CD4-positive, alpha-beta T cell treated with Interferon alpha-2 for 1 hour (primary cell): ENCODE results near the gene PRRT1.
"Not testable (repeated sequence)": the region's sequence is repeated elsewhere in the genome, so short reads cannot be mapped to it uniquely, and the experiment has no call there.

Experiments
- DNase-seq, 2 donors: peaks; one replicate each; pipeline ENCODE4 v3.0.0-alpha.2; 2020 to 2022

PRRT1 gene

GRCh38 chr6:32187725-32188380 is 36.1 kb upstream of the PRRT1 start:
- not testable (repeated sequence) for DNase-seq

GRCh38 chr6:32187009-32187709 is 35.4 kb upstream of the PRRT1 start:
- no peak for DNase-seq

- DNase-seq = not testable (repeated sequence)
Observed at GRCh38 chr6:32186151-32186840, 34.6 kb upstream of the PRRT1 start.

- peak; percentile 45 to 78 for DNase-seq
Observed at GRCh38 chr6:32185681-32186131, 34.0 kb upstream of the PRRT1 start.

- no peak for DNase-seq
Observed at GRCh38 chr6:32184084-32184640, 32.4 kb upstream of the PRRT1 start, which contains the start of gene AGER. TSS of gene AGER (minus strand) at chr6:32184253. CDS start at chr6:32184222, 31 bp downstream.

GRCh38 chr6:32183483-32184083 is 31.8 kb upstream of the PRRT1 start:
- DNase-seq = no peak

GRCh38 chr6:32183030-32183429 is 31.3 kb upstream of the PRRT1 start:
- no peak for DNase-seq

GRCh38 chr6:32182555-32182981 is 30.8 kb upstream of the PRRT1 start:
- no peak for DNase-seq

- no peak for DNase-seq
Observed at GRCh38 chr6:32181915-32182529, 30.3 kb upstream of the PRRT1 start.

- no peak for DNase-seq
Observed at GRCh38 chr6:32181148-32181702, 29.5 kb upstream of the PRRT1 start.

GRCh38 chr6:32179766-32180405 is 28.1 kb upstream of the PRRT1 start:
- DNase-seq = no peak

- no peak for DNase-seq
Observed at GRCh38 chr6:32178547-32179440, 27.1 kb upstream of the PRRT1 start.

- DNase-seq = peak; percentile 98 to 99
Observed at GRCh38 chr6:32177788-32178546, 26.2 kb upstream of the PRRT1 start, which contains the start of gene RNF5. TSS of gene RNF5 (plus strand) at chr6:32178405. CDS start at chr6:32178512, 107 bp downstream.

GRCh38 chr6:32177183-32177787 is 25.5 kb upstream of the PRRT1 start:
- peak in 1 of 2 donors; percentile 70 for DNase-seq

- DNase-seq = no peak
Observed at GRCh38 chr6:32176476-32177182, 24.9 kb upstream of the PRRT1 start.

- peak; percentile 95 to 97 for DNase-seq
Observed at GRCh38 chr6:32175711-32176475, 24.2 kb upstream of the PRRT1 start, which contains the start of gene AGPAT1. TSS of gene AGPAT1 (minus strand) at chr6:32176084. CDS start at chr6:32171496, 4,588 bp downstream.

GRCh38 chr6:32175322-32175710 is 23.6 kb upstream of the PRRT1 start:
- no peak for DNase-seq

- DNase-seq = no peak
Observed at GRCh38 chr6:32174416-32174815, 22.7 kb upstream of the PRRT1 start.
